HFFc6 (cell line): Measurements from ENCODE around the gene TMEM129. TPM values are rescaled to one million over a fixed set of nuclear protein-coding genes. Genes with fewer than 3 reads are reported as not detected.

Experiments
- DNase-seq: peaks from one replicate; pipeline ENCODE4 v3.0.0-alpha.2; 2018
- H3K27ac Mint-ChIP-seq: 2 replicates; pipeline ENCODE4 v1.8.0; 2020; ENCODE audit warnings: mild to moderate bottlenecking, mixed read lengths
- H3K27me3 Mint-ChIP-seq: 2 replicates; pipeline ENCODE4 v1.8.0; 2021; ENCODE audit warnings: mild to moderate bottlenecking, moderate library complexity, mixed read lengths; ENCODE audit not compliant: insufficient read depth
- H3K36me3 Mint-ChIP-seq: 2 replicates; pipeline ENCODE4 v1.8.0; 2021; ENCODE audit warnings: low read depth, mixed read lengths
- H3K4me1 Mint-ChIP-seq: 2 replicates; pipeline ENCODE4 v1.8.0; 2020; ENCODE audit warnings: low read depth, mixed read lengths
- H3K4me3 Mint-ChIP-seq: 2 replicates; pipeline ENCODE4 v1.8.0; 2020; ENCODE audit warnings: mild to moderate bottlenecking, moderate library complexity, mixed read lengths
- H3K9me3 Mint-ChIP-seq: 2 replicates; pipeline ENCODE4 v1.8.0; 2020; ENCODE audit warnings: mild to moderate bottlenecking, mixed read lengths
- total RNA-seq, 6 experiments: library from RNA; stranded (reverse); fragmentation: NEBNext Ultra II Directional; extraction: Animal tissue kit (Norgen Biotek cat#: 25700); gene quantifications; 2 replicates in 1 of 6; 3 replicates in 5 of 6; pipeline ENCODE4 v1.2.3, GENCODE V29; 2021
- TF ChIP-seq, protein P1 (sequence below): fragments of 200-600 bp; sonication (generic); IDR thresholded peaks from 2 replicates; pipeline ENCODE4 v1.5.0; 2021; ENCODE audit warnings: antibody characterized with exemption, mild to moderate bottlenecking

The TMEM129 gene
- total RNA-seq, 6 experiments from 2014 or later: 24.6 to 36.7 (median 27.7) TPM

DNA sequence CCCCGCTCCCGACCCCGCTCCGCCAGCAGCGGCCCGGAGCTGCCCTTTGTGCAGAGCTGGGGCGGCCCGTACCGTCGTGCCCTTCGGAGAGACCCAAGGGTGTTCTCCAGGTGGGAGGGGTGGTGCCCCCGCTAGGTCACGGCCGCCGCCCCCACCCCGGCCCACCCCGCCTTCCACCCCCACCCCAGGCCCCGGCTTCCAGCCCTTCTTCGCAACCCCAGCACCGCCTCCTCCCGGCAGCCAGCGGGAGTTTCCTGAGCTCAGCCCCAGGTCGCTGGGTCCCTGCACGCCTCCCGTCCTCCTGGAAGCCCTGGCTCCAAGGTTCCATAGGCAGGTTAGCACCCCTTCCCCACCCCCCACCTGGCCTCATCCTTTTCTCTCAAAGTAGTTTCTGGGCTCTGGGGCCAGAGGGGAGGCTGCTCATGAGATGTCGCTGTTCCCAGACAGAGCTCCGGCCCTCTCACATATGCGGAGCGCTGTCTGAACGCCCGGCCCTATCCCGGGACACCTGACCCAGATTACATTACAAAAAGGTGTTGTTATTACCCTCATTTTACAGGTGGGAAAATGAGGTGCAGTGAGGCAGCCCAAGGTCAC, 46.7 kb upstream of the TMEM129 start:
- H3K27ac Mint-ChIP-seq: no peak overlapping the region

DNA sequence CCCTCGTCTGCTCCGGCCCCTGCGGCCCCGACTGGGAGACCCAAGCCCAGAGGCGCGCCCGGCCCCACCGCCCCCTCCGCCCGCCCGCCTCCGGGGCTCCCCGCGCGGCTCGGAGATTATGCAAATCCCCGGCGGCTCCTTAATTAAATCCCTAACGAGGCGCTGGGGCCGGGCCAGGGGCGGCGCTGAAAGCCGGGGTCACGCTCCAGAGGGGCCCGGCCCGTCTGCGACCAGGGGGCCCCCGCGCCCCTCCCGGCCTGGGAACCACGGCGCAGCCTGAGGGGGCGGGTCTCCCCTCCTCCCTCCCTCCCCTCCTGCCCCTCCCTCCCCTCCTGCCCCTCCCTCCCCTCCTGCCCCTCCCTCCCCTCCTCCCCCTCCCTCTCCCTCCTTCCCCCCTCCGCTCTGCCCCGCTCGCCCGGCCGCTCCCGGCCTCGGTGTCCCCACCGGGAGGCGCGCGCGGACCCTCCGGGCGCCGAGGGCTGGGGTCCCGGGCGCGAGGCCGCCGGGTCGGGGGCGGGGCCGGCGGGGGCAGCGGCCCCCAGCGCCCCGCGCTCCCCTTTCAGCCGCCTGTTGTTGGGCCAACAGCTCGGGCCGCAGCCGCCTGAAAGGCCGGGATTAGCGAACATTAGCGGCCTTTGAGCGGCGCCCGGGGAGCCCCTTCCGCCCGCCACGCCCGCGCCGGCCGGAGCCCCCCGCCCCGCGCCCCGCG, 46.1 kb upstream of the TMEM129 start:
- Mint-ChIP-seq H3K4me3 (no peak overlapping the region), H3K4me1 (no peaks in the 10 kb centered on the region), H3K36me3 (no peaks in the 10 kb centered on the region), H3K27ac (no peak overlapping the region), H3K27me3 (peaks cover 3% of the 10 kb centered on the region; the same call in 1 of the 2 replicates), H3K9me3 (no peaks in the 10 kb centered on the region)
- DNase-seq: no peak
- TF ChIP-seq, protein P1, sequence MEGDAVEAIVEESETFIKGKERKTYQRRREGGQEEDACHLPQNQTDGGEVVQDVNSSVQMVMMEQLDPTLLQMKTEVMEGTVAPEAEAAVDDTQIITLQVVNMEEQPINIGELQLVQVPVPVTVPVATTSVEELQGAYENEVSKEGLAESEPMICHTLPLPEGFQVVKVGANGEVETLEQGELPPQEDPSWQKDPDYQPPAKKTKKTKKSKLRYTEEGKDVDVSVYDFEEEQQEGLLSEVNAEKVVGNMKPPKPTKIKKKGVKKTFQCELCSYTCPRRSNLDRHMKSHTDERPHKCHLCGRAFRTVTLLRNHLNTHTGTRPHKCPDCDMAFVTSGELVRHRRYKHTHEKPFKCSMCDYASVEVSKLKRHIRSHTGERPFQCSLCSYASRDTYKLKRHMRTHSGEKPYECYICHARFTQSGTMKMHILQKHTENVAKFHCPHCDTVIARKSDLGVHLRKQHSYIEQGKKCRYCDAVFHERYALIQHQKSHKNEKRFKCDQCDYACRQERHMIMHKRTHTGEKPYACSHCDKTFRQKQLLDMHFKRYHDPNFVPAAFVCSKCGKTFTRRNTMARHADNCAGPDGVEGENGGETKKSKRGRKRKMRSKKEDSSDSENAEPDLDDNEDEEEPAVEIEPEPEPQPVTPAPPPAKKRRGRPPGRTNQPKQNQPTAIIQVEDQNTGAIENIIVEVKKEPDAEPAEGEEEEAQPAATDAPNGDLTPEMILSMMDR: no peak

More for the DNA sequence above, 46.7 kb upstream of the TMEM129 start:
- Mint-ChIP-seq H3K4me1 (no peaks in the 10 kb centered on the region), H3K9me3 (no peaks in the 10 kb centered on the region), H3K36me3 (no peaks in the 10 kb centered on the region), H3K4me3 (no peak overlapping the region), H3K27me3 (no peaks in the 10 kb centered on the region; the same call in 1 of the 2 replicates)
- no peak for DNase-seq
- TF ChIP-seq, protein P1: peak; percentile 50

- Mint-ChIP-seq H3K36me3 (no peaks in the 10 kb centered on the region), H3K27me3 (peaks cover 3% of the 10 kb centered on the region; the same call in 1 of the 2 replicates), H3K4me1 (no peaks in the 10 kb centered on the region), H3K27ac (no peak overlapping the region), H3K4me3 (no peak overlapping the region), H3K9me3 (no peaks in the 10 kb centered on the region)
- no peak for DNase-seq
- TF ChIP-seq, protein P1: no peak
These were observed 45.3 kb upstream of the TMEM129 start for GRCh38 chr4:1766106-1767060.

- no peaks in the 10 kb centered on the region for H3K36me3 Mint-ChIP-seq
- TF ChIP-seq, protein P1: no peak
- peaks cover 3% of the 10 kb centered on the region; the same call in 1 of the 2 replicates for H3K27me3 Mint-ChIP-seq
- no peak for DNase-seq
- no peaks in the 10 kb centered on the region for H3K4me1 Mint-ChIP-seq
- H3K9me3 Mint-ChIP-seq: no peaks in the 10 kb centered on the region
- H3K4me3 Mint-ChIP-seq: no peak overlapping the region
- H3K27ac Mint-ChIP-seq: no peak overlapping the region
These were observed 44.4 kb upstream of the TMEM129 start for GRCh38 chr4:1765409-1766072.

GRCh38 chr4:1764670-1765069, 43.5 kb upstream of the TMEM129 start:
- Mint-ChIP-seq H3K4me1 (no peaks in the 10 kb centered on the region), H3K36me3 (no peaks in the 10 kb centered on the region), H3K27ac (no peak overlapping the region), H3K4me3 (no peak overlapping the region), H3K9me3 (no peaks in the 10 kb centered on the region), H3K27me3 (peaks cover 3% of the 10 kb centered on the region; the same call in 1 of the 2 replicates)
- no peak for DNase-seq
- TF ChIP-seq, protein P1: no peak
